Spleen (tissue), 7 donors: Measurements from ENCODE around the gene SOX6.

Source experiments
- CTCF ChIP-seq, 11 experiments: fragments of 200-600 bp in 7 of 11; fragments of 450-650 bp in 4 of 11; sonication (generic) in 4 of 11; IDR thresholded peaks in 8 of 11; conservative IDR thresholded peaks in 3 of 11; 1 replicate in 7 of 11; 2 replicates in 4 of 11; pipeline versions ENCODE4 v1.4.0 to v1.8.0; 2016 to 2021; ENCODE audit warnings: antibody characterized with exemption in 11 of 11, inconsistent platforms in 4 of 11, mild to moderate bottlenecking in 1 of 11
- POLR2A ChIP-seq, 3 donors: fragments of 450-650 bp; IDR thresholded peaks; one replicate each; pipeline ENCODE4 v1.5.1; 2017; ENCODE audit warnings: antibody characterized with exemption in 3 of 3, mild to moderate bottlenecking in 1 of 3
- donor health status: DM: no; HTN: no; CAD: no; lungs with moderate emphysema.
- donor health status: DM: no; HTN: no; CAD: no.
- donor health status: DM: no; HTN: no; CAD: no.

GRCh38 chr11:15932417-15932816 is 423.9 kb downstream of the SOX6 start:
- no peak for TF ChIP-seq POLR2A (IDR thresholded peaks at IDR 0.05)
- TF ChIP-seq CTCF (IDR thresholded peaks at IDR 0.05 in 8 of 11, conservative IDR thresholded peaks at IDR 0.05 in 3 of 11): no peak
